ENCODE data around the gene XRCC3.

Gene XRCC3

GRCh38 chr14:103728141-103728540, 12.9 kb upstream of the XRCC3 start:
- peak in 3 of 10 donors; percentile 50 to 80 (median 67) for DNase-seq
- intact Hi-C loops (cut with DNase I), result no loop called here

GRCh38 chr14:103727313-103727980, 12.2 kb upstream of the XRCC3 start:
- intact Hi-C loops (cut with DNase I), result no loop called here
- DNase-seq, result peak in 7 of 10 donors; percentile 48 to 95 (median 65)

- intact Hi-C loops (cut with DNase I), result no loop called here
- DNase-seq, result peak in 1 of 10 donors; percentile 63
These were observed 11.2 kb upstream of the XRCC3 start for GRCh38 chr14:103726474-103726873.

GRCh38 chr14:103725739-103726395, 10.6 kb upstream of the XRCC3 start:
- peak in 1 of 10 donors; percentile 47 for DNase-seq
- intact Hi-C loops (cut with DNase I), result no loop called here

GRCh38 chr14:103725001-103725682, 9.9 kb upstream of the XRCC3 start:
- DNase-seq, result no peak
- intact Hi-C loops (cut with DNase I), result no loop called here

GRCh38 chr14:103724116-103724515, 8.9 kb upstream of the XRCC3 start:
- intact Hi-C loops (cut with DNase I), result no loop called here
- DNase-seq, result peak in 9 of 10 donors; percentile 43 to 94 (median 73)

GRCh38 chr14:103723748-103724081, 8.5 kb upstream of the XRCC3 start:
- no peak for DNase-seq
- intact Hi-C loops (cut with DNase I), result no loop called here

- intact Hi-C loops (cut with DNase I), result no loop called here
These were observed 6.3 kb upstream of the XRCC3 start for GRCh38 chr14:103721334-103722120.

GRCh38 chr14:103719751-103720150, 4.5 kb upstream of the XRCC3 start:
- no peak for DNase-seq
- intact Hi-C loops (cut with DNase I), result loop anchor here (10.0 kb wide), 1 partner anchor 145 kb away; no protein-coding TSS in a partner anchor

More at GRCh38 chr14:103721334-103722120, 6.3 kb upstream of the XRCC3 start:
- peak in 8 of 10 donors; percentile 57 to 95 (median 78) for DNase-seq

GRCh38 chr14:103718572-103718971, 3.3 kb upstream of the XRCC3 start:
- DNase-seq, result peak in 1 of 10 donors; percentile 92
- intact Hi-C loops (cut with DNase I), result loop anchor here (10.0 kb wide), 1 partner anchor 144 kb away; no protein-coding TSS in a partner anchor

- no peak for DNase-seq
- intact Hi-C loops (cut with DNase I), result loop anchor here (10.0 kb wide), 1 partner anchor 142 kb away; no protein-coding TSS in a partner anchor
These were observed 1.7 kb upstream of the XRCC3 start for GRCh38 chr14:103716899-103717411.

GRCh38 chr14:103716091-103716801, 995 bp upstream of the XRCC3 start:
- peak in 2 of 10 donors; percentile 6 to 38 for DNase-seq
- intact Hi-C loops (cut with DNase I), result loop anchor here (10.0 kb wide), 1 partner anchor 141 kb away; no protein-coding TSS in a partner anchor

- intact Hi-C loops (cut with DNase I), result loop anchor here (10.0 kb wide), 1 partner anchor 139 kb away; no protein-coding TSS in a partner anchor
These were observed 1.1 kb downstream of the XRCC3 start for GRCh38 chr14:103714063-103714724.

GRCh38 chr14:103713304-103714062, 1.8 kb downstream of the XRCC3 start:
- intact Hi-C loops (cut with DNase I), result loop anchor here (10.0 kb wide), 1 partner anchor 139 kb away; no protein-coding TSS in a partner anchor
- DNase-seq, result no peak

More at GRCh38 chr14:103714063-103714724, 1.1 kb downstream of the XRCC3 start:
- DNase-seq, result no peak

- peak in 2 of 10 donors; percentile 65 to 74 for DNase-seq
- intact Hi-C loops (cut with DNase I), result loop anchor here (10.0 kb wide), 1 partner anchor 138 kb away; no protein-coding TSS in a partner anchor
These were observed 2.5 kb downstream of the XRCC3 start for GRCh38 chr14:103712633-103713247.

- DNase-seq, result peak in 5 of 10 donors; percentile 59 to 90 (median 71)
- intact Hi-C loops (cut with DNase I), result loop anchor here (10.0 kb wide), 1 partner anchor 137 kb away; no protein-coding TSS in a partner anchor
These were observed 3.5 kb downstream of the XRCC3 start for GRCh38 chr14:103711516-103712431.

All from posterior cingulate gyrus (tissue), 11 donors.